Body of pancreas (tissue), 4 donors: ENCODE data around the gene CCSER2.

Source experiments
- POLR2A ChIP-seq, 3 donors: fragments of 450-650 bp; IDR thresholded peaks; one replicate each; pipeline ENCODE4 v1.6.1; 2016; ENCODE audit warnings: antibody characterized with exemption in 3 of 3, mild to moderate bottlenecking in 2 of 3
- TF ChIP-seq, protein P1 (sequence below), 7 experiments: fragments of 450-650 bp in 4 of 7; fragments of 200-600 bp in 3 of 7; sonication (generic) in 3 of 7; IDR thresholded peaks; one replicate each; pipeline ENCODE4 v1.5.1; 2016 to 2019; ENCODE audit warnings: antibody characterized with exemption in 7 of 7

DNA sequence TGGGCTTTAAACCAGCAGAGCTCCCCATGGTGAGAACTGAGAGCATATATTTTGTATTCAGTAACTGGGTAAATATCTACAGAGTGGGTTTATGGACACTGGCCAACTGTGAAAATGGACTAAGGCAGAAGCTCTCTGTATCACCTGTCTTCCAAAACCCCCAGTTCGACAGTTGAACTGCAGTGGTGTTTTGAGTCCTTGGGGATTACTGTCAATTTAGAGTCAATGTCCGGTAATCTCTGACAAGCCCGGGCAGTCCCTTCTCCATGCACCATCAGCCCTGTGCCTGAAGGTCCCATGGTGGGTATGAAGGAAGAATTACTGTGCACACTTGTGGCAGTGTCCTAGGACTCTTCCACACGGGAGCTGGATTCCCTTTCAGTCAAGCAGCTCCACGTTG, 235.0 kb downstream of the CCSER2 start:
- no peak for TF ChIP-seq POLR2A (IDR thresholded peaks at IDR 0.05)
- TF ChIP-seq, protein P1, sequence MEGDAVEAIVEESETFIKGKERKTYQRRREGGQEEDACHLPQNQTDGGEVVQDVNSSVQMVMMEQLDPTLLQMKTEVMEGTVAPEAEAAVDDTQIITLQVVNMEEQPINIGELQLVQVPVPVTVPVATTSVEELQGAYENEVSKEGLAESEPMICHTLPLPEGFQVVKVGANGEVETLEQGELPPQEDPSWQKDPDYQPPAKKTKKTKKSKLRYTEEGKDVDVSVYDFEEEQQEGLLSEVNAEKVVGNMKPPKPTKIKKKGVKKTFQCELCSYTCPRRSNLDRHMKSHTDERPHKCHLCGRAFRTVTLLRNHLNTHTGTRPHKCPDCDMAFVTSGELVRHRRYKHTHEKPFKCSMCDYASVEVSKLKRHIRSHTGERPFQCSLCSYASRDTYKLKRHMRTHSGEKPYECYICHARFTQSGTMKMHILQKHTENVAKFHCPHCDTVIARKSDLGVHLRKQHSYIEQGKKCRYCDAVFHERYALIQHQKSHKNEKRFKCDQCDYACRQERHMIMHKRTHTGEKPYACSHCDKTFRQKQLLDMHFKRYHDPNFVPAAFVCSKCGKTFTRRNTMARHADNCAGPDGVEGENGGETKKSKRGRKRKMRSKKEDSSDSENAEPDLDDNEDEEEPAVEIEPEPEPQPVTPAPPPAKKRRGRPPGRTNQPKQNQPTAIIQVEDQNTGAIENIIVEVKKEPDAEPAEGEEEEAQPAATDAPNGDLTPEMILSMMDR (IDR thresholded peaks at IDR 0.05), result no peak
